Stimulated activated CD8-positive, alpha-beta memory T cell treated with anti-CD3 and anti-CD28 coated beads, Interleukin-2, amount 100 ng/mL, for 48 hours (primary cell): Measurements from ENCODE around the gene MRC1.

Experiments
- DNase-seq, 2 donors: peaks; one replicate each; pipeline ENCODE4 v3.0.0-alpha.2; 2020; ENCODE audit warnings: low read depth in 2 of 2

Gene MRC1

GRCh38 chr10:17795813-17796594, 13.1 kb upstream of the MRC1 start:
- DNase-seq = no peak

GRCh38 chr10:17801507-17801906, 7.6 kb upstream of the MRC1 start:
- no peak for DNase-seq

- no peak for DNase-seq
Observed at GRCh38 chr10:17802350-17802749, 6.8 kb upstream of the MRC1 start.

- DNase-seq = no peak
Observed at GRCh38 chr10:17802976-17803375, 6.2 kb upstream of the MRC1 start.

- DNase-seq = no peak
Observed at GRCh38 chr10:17805330-17805729, 3.8 kb upstream of the MRC1 start.

GRCh38 chr10:17805921-17806577, 3.1 kb upstream of the MRC1 start:
- DNase-seq = peak; percentile 6 to 12

GRCh38 chr10:17811146-17811865, 2.2 kb downstream of the MRC1 start:
- no peak for DNase-seq

GRCh38 chr10:17814973-17815372, 5.8 kb downstream of the MRC1 start:
- DNase-seq = no peak

GRCh38 chr10:17816199-17816598, 7.1 kb downstream of the MRC1 start:
- DNase-seq = no peak

GRCh38 chr10:17817316-17817715, 8.2 kb downstream of the MRC1 start:
- no peak for DNase-seq

- no peak for DNase-seq
Observed at GRCh38 chr10:17817790-17818189, 8.6 kb downstream of the MRC1 start.

- DNase-seq = no peak
Observed at GRCh38 chr10:17819836-17820235, 10.7 kb downstream of the MRC1 start.

GRCh38 chr10:17820943-17821342, 11.8 kb downstream of the MRC1 start:
- no peak for DNase-seq

GRCh38 chr10:17821893-17822292, 12.7 kb downstream of the MRC1 start:
- DNase-seq = no peak

- DNase-seq = no peak
Observed at GRCh38 chr10:17831341-17831740, 22.2 kb downstream of the MRC1 start.

- DNase-seq = no peak
Observed at GRCh38 chr10:17831896-17832295, 22.7 kb downstream of the MRC1 start.

- DNase-seq = no peak
Observed at GRCh38 chr10:17833656-17834055, 24.5 kb downstream of the MRC1 start.

- no peak for DNase-seq
Observed at GRCh38 chr10:17835688-17836087, 26.5 kb downstream of the MRC1 start.

GRCh38 chr10:17836942-17837341, 27.8 kb downstream of the MRC1 start:
- DNase-seq = no peak

GRCh38 chr10:17838080-17838648, 29.0 kb downstream of the MRC1 start:
- DNase-seq = no peak

- DNase-seq = no peak
Observed at GRCh38 chr10:17841050-17841449, 31.9 kb downstream of the MRC1 start.

- DNase-seq = no peak
Observed at GRCh38 chr10:17842641-17843040, 33.5 kb downstream of the MRC1 start.
